ENCODE results near the gene AP3S2. TPM values are rescaled to one million over a fixed set of nuclear protein-coding genes. Genes with fewer than 3 reads are reported as not detected.
"Not testable (repeated sequence)": the region's sequence is repeated elsewhere in the genome, so short reads cannot be mapped to it uniquely, and the experiment has no call there.

Gene AP3S2
- polyA plus RNA-seq, 1 experiment = 54.8 TPM

- ChIA-PET CTCF (interaction anchor here (1.0 to 1.6 kb wide), 3 partner anchors 22 to 93 kb away, joined by 4 to 8 read pairs (median 4); no protein-coding TSS in a partner anchor), POLR2A (interaction anchor here (1.2 kb wide), 1 partner anchor 92 kb away, joined by 3 read pairs; no protein-coding TSS in a partner anchor)
- DNase-seq (ENCODE audit: low read depth, low spot score) = no peak
- TF ChIP-seq CTCF (IDR thresholded peaks at IDR 0.05; ENCODE audit: low read depth, low read length) = no peak
- Histone ChIP-seq H3K9me3 (ENCODE audit: control insufficient read depth, insufficient read depth, low read length) (peaks cover 5% of the 10 kb centered on the region), H3K27ac (ENCODE audit: low read depth, low read length) (no peak overlapping the region), H3K4me3 (ENCODE audit: low read depth, low read length) (no peak overlapping the region), H3K27me3 (ENCODE audit: control insufficient read depth, insufficient read depth, low read length) (no peaks in the 10 kb centered on the region)
Measured at GRCh38 chr15:89783111-89783860, 110.5 kb downstream of the AP3S2 start.

- ChIA-PET POLR2A (interaction anchor here (1.2 kb wide), 1 partner anchor 92 kb away, joined by 3 read pairs; no protein-coding TSS in a partner anchor), CTCF (interaction anchor here (1.6 kb wide), 1 partner anchor 21 kb away, joined by 8 read pairs; no protein-coding TSS in a partner anchor)
- DNase-seq (ENCODE audit: low read depth, low spot score); H3K4me3 ChIP-seq (ENCODE audit: low read depth, low read length); H3K27ac ChIP-seq (ENCODE audit: low read depth, low read length); H3K27me3 ChIP-seq (ENCODE audit: control insufficient read depth, insufficient read depth, low read length); H3K9me3 ChIP-seq (ENCODE audit: control insufficient read depth, insufficient read depth, low read length): not testable (repeated sequence)
Measured at GRCh38 chr15:89782619-89782950, 111.2 kb downstream of the AP3S2 start.

GRCh38 chr15:89781891-89782618 lies 111.7 kb downstream of the AP3S2 start:
- CTCF ChIA-PET = interaction anchor here (1.6 kb wide), 1 partner anchor 21 kb away, joined by 8 read pairs; no protein-coding TSS in a partner anchor

GRCh38 chr15:89781055-89781454 lies 112.7 kb downstream of the AP3S2 start:
- no peak for TF ChIP-seq CTCF (IDR thresholded peaks at IDR 0.05; ENCODE audit: low read depth, low read length)
- Histone ChIP-seq H3K27me3 (ENCODE audit: control insufficient read depth, insufficient read depth, low read length) (no peaks in the 10 kb centered on the region), H3K4me3 (ENCODE audit: low read depth, low read length) (no peak overlapping the region), H3K27ac (ENCODE audit: low read depth, low read length) (no peak overlapping the region), H3K9me3 (ENCODE audit: control insufficient read depth, insufficient read depth, low read length) (no peaks in the 10 kb centered on the region; the same call in 1 of the 2 replicates)
- no peak for DNase-seq (ENCODE audit: low read depth, low spot score)
- POLR2A ChIA-PET = no interaction called here
- CTCF ChIA-PET = interaction anchor here (0.8 kb wide), 1 partner anchor 94 kb away, joined by 3 read pairs; no protein-coding TSS in a partner anchor

More at GRCh38 chr15:89781891-89782618, 111.7 kb downstream of the AP3S2 start:
- Histone ChIP-seq H3K9me3 (ENCODE audit: control insufficient read depth, insufficient read depth, low read length) (peaks cover 3% of the 10 kb centered on the region; the same call in 1 of the 2 replicates), H3K27ac (ENCODE audit: low read depth, low read length) (no peak overlapping the region), H3K27me3 (ENCODE audit: control insufficient read depth, insufficient read depth, low read length) (no peaks in the 10 kb centered on the region), H3K4me3 (ENCODE audit: low read depth, low read length) (no peak overlapping the region)
- POLR2A ChIA-PET = no interaction called here
- no peak for DNase-seq (ENCODE audit: low read depth, low spot score)
- TF ChIP-seq CTCF (IDR thresholded peaks at IDR 0.05; ENCODE audit: low read depth, low read length) = no peak

- POLR2A ChIA-PET = no interaction called here
Measured at GRCh38 chr15:89780601-89781000, 113.2 kb downstream of the AP3S2 start.

More at GRCh38 chr15:89780601-89781000, 113.2 kb downstream of the AP3S2 start:
- H3K27ac ChIP-seq (ENCODE audit: low read depth, low read length) = no peak overlapping the region
- no peak for DNase-seq (ENCODE audit: low read depth, low spot score)
- CTCF ChIA-PET = interaction anchor here (0.8 kb wide), 1 partner anchor 94 kb away, joined by 3 read pairs; no protein-coding TSS in a partner anchor
- TF ChIP-seq CTCF (IDR thresholded peaks at IDR 0.05; ENCODE audit: low read depth, low read length) = no peak
- H3K4me3 ChIP-seq (ENCODE audit: low read depth, low read length) = no peak overlapping the region
- no peaks in the 10 kb centered on the region for H3K27me3 ChIP-seq (ENCODE audit: control insufficient read depth, insufficient read depth, low read length)
- H3K9me3 ChIP-seq (ENCODE audit: control insufficient read depth, insufficient read depth, low read length) = no peaks in the 10 kb centered on the region; the same call in 1 of the 2 replicates

Small RNA genes lying within 50 kb of the gene (small RNA-seq; reads per million reads assigned to genes)
- gene MIR5009 (ENCODE audit: insufficient read length, low read depth) = not detected
- 1.9 reads per million for gene MIR5094 (ENCODE audit: insufficient read length, low read depth)
- gene RNU6-1111P (ENCODE audit: insufficient read length, low read depth) = not detected
- not detected for gene RNU7-111P (ENCODE audit: insufficient read length, low read depth)

Other genes with a start within 250 kb of the AP3S2 start
- gene KIF7, start 238.5 kb downstream of the AP3S2 start, polyA plus RNA-seq (2011; rRNA removed) = 4.5 and 4.8 TPM in 2 replicates
- 0.05 and 0.06 TPM in 2 replicates for gene PLIN1, start 214.6 kb downstream of the AP3S2 start, polyA plus RNA-seq (2011; rRNA removed)
- 7.3 and 7.5 TPM in 2 replicates for gene PEX11A, start 203.2 kb downstream of the AP3S2 start, polyA plus RNA-seq (2011; rRNA removed)
- gene WDR93, start 203.2 kb downstream of the AP3S2 start, polyA plus RNA-seq (2011; rRNA removed) = 0.05 TPM in 2 replicates
- gene MESP1, start 142.7 kb downstream of the AP3S2 start, polyA plus RNA-seq (2011; rRNA removed) = 0.17 and 0.30 TPM in 2 replicates
- 0.20 and 0.22 TPM in 2 replicates for gene MESP2, start 117.7 kb downstream of the AP3S2 start, polyA plus RNA-seq (2011; rRNA removed)
- 49.7 and 72.9 TPM in 2 replicates for gene ANPEP, start 79.1 kb downstream of the AP3S2 start, polyA plus RNA-seq (2011; rRNA removed)
- 11.1 and 11.8 TPM in 2 replicates for gene ARPIN, start 19.0 kb upstream of the AP3S2 start, polyA plus RNA-seq (2011; rRNA removed)
- 2.2 and 3.8 TPM in 2 replicates for gene ZNF710, start 107.3 kb upstream of the AP3S2 start, polyA plus RNA-seq (2011; rRNA removed)
- gene IDH2, start 208.5 kb upstream of the AP3S2 start, polyA plus RNA-seq (2011; rRNA removed) = 84.2 and 108 TPM in 2 replicates